HPDE6-E6E7 (cell line): ENCODE results near the gene GCSAM.

Experiments used
- DNase-seq: peaks from one replicate; pipeline ENCODE4 v3.0.0; 2011; ENCODE audit warnings: missing footprints; ENCODE audit errors: extremely low spot score

The GCSAM gene

DNA sequence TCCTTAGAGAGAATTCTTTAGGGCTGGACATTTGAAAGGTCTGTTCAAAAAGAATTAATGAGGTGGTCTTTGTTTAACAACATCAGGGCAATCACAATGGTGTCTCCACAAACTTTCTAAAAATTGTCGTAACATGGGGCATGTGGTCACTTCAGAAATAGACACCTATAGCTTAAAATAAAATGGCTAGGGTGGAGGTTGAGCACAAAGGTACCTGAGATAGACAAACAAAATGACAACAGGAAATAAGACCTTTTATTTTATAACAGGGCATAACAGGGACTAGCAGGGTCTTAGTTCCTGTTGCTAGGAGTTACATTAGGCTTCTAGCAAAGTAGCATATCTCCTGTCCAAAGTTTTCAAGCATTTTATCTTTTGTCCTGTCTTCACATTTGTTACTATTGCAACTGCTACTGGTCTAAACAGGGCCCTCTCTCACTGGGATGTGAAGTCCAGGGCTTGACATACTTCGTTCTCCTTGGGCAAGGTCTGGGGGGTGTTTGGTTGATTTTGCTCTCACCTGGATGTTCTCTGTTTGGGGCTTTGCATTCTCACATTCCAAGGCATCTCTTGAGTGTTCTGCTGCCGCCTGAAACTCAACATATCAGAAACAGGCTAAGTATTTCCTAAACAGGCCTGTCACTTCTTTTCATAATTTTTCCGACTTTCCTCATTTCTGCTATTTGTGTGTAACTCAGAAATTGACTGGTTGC, 3.0 kb downstream of the GCSAM start:
- no peak for DNase-seq

DNA sequence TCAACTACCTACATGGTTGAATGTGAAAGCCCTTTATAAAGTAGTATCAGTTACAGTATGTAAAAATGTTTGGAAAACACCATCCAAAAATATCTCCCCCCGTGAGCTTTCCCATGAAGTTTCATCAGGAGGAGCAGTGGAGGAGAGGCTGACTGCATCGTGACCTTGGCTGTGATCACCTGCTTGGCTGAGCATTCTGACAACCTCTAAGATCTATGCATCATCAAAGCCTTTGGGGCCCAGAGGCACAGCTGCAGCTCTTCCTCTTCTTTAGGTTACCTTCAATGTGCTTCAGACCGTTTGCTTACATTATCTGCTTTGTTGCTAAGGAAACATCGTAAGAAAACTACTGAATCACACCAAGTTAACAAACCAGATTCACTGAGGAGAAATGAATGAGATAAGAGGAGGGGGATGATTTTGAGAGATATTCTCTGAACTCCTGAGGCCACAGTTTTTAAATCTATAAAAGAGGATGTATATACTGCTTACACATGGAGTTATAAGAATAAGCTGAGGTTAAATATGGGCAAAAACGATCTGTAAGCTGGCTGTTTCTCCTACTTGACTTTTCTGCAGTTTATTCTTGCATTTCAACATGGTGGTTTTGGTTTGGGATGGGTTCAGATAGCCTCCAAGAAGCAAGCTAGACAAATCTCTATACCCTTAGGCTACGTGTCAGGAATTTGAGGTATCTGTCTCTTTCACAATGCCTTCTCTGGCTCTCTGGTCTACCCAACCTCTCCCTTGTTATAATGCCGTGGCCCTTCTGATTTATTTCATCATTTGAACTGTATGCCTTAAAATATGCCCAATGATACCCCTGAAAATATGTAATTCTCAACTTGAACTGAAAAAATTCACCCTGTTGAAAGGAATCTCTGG, 4.0 kb downstream of the GCSAM start:
- DNase-seq, result no peak

DNA sequence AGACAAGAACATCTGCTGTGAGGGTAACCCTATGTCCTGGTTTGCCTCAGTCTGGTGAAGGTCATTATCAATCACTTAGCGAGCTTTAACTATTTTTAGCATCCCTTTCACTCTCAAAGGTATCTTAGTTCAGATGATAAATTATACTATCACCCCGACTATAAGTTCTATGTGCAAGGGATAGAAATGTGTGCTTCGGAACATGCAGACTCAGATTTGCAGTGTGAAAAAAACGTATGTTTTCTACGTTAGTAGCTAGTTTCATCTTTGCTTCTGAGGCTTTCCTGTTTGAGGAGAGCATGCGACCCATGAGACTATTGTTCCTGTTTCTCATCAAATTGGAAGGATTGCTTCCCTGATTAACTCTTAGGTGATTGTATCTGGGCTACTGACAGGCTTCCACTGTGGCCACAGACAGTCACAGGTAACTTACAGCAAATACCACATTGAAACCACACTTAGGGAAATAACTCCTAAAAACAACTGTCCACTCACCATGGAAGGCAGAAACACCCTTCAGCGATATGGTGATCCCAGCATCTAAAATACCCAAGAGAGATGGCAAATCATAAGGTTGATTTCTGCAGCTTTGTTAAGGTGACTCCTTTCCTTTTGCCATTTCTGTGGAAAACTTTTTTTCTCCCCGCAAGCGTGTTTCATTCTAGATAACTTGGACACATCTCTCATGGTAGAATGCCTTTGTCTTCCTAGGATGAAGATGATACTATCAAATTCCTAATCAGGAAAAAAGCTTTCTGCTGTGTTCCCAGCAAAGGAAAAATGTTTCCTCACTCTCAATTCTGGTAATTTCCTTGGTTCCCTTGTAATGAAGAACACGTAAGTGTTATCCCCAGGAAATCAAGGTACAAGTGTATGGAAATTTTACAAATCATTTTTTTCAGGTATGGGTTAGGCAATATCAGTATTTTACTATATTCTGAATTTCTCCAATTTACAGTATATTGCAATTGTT, 5.2 kb downstream of the GCSAM start:
- DNase-seq, result no peak

DNA sequence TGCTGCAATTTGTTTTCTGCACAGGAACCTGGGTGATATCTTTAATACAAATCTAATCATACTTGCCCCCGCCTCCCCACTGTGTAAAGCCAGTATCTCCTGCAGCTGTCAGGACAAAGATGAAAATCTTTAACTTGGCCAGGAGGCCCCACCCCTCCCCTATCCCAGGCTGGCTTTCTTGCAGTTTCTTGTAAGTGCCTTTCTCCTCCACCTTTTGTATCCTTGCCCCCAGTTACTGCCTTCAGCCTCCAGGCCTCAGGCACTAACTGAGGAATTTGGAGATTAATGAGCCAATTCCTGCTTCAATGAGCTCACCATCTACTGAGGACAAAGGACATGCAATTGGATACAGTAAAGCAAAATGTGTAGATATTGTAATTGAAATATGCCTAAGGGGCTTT, 6.5 kb downstream of the GCSAM start:
- no peak for DNase-seq

DNA sequence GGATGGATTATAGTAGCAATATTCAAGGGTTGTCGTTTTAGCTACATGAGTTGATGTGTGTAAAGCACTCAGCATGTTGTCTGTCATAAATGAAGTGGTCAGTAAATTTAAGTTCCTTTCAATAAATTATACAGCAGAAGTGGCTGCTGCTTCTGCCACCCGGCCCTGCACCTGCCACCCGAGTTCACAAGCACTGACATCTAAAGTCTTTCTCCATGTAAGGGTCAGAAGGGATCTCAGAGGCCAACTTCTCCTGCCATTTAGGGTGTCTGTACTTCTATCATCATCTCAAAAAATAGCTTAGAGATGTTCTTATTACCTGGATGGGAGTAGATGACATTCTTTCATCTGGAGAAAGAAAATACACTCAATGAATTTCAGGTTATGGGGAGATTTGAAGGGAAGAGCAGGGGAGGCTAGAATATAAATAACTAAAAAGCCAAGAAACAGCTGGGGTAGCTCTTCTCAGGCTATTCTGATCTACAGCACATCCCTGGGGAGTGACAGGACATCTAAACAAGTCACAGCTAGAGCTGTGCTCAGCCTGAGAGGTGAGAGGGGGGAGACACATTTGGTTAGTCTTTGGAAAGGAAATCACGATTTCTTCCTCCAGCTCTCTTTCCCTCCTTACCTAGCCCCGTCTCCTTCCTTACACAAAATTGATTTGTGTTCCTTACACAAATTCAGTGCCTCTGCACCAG, 8.0 kb downstream of the GCSAM start:
- DNase-seq, result no peak

DNA sequence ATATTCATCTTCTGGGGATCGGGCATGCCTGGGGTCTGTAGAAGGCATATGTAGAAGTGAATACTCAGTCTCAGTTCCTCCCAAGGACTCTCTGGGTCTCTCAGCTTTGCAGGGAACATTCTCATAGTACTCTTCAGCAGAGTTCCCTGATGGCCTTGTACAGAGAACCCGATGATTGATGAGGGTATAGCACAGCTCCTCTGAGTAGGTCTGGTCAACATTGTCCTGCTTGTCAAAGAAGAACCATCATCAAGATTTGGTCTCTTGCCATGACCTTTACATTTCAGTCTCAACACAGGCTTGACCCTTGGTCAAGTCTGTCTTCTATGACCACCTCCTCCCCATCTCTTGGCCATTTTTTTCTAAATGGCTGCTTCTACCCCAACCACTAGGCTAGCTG, 9.5 kb downstream of the GCSAM start:
- no peak for DNase-seq

DNA sequence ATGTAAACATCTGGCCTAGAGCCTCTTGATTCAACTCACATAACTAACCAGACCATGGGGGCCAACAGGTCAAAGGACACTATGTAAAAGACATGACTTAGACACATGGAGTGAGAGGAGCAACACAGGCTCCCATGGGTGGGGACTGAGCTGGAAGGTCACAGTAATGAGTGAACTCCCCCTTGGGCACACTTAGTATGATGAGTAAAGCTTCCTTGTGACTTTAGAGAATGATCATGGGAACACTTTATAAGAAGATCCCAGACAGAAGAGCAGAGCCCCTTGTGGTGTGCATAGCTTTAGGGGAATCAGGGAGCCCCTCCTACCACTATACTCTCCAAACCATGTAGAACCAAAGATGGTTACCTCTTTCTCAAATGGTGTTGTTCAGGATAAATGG, 10.2 kb downstream of the GCSAM start:
- DNase-seq, result no peak

DNA sequence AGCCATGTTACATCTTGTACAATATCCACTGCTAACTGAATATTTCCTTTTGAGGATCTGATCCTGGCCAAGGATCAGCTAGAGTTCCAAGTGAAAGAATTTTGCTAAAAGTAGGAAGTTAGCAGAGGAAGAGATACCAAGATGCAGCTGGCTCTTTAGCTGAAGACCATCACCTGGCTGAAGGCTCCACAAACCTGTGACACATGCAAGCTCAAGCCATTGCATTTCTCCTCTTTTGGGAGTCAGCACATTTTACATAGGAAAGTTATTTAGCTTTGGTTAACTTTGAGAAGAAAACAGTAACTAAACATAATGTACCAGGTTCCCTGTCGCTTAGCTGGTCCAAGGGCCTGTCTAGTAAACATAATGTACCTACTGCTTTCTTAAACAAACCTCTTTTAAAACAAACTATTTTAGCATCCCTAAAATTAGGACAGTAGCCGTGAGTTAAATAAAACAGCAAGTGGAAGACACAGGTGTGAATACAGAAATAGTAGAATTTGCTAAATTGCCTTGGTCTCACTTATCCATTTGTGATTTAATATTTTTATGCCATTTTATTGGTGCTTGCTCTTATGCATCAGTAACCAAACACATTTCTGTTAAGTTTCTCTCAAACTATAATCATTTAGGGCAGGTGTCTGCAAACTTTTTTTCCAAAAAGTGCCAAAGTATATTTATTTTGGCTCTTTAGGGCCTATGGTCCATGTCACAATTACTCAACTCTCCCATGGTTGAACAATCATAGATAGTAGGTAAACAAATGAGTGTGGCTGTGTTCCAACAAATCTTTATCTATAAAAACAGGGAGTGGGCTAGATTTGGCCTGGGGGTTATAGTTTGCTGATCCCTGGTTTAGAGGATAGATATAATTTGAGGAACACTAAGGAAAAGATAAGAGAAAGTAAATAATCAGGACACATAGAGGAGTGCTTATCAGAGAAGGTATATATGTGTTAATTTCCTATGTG, 11.2 kb downstream of the GCSAM start:
- DNase-seq, result no peak

DNA sequence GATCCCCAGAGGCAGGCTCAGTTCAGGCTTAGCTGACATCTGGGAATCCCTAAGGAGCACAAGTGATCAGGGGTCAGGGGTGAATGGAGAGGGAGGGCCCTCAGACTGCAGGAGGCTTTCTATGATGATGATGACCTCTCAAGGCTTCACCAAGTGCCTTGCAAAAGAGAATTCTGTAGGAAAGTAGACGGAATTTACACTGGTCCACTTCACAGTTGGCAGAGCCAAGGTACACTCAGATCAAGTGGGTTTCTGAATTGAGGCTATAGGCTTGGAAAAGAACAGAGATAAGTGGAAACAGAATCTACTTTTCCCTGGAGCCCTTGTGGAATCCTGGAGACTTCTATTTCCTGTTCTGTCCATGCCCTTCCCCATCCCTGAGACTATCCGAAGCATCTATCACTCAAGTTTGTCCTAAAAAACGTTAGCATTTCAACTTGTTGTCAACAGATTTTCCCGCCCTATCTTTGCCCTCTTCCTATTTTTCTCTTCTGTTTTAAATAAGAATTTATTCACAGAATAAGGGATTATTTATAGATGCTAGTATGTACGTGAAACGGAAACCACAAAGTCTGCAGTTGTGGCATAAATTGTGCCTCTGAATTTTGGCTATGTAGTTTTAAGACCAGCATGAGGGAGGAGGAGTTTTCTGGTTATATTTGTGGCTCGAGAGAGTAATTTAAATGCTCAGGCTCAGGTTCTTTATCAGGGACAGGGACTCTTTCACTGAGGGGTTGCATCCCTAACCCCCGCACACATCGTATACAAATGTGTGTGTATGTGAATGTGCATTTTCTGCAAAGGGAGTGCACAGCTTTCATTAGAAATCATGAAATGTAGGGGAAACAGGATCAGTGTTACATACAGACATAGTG, 12.8 kb downstream of the GCSAM start:
- no peak for DNase-seq

DNA sequence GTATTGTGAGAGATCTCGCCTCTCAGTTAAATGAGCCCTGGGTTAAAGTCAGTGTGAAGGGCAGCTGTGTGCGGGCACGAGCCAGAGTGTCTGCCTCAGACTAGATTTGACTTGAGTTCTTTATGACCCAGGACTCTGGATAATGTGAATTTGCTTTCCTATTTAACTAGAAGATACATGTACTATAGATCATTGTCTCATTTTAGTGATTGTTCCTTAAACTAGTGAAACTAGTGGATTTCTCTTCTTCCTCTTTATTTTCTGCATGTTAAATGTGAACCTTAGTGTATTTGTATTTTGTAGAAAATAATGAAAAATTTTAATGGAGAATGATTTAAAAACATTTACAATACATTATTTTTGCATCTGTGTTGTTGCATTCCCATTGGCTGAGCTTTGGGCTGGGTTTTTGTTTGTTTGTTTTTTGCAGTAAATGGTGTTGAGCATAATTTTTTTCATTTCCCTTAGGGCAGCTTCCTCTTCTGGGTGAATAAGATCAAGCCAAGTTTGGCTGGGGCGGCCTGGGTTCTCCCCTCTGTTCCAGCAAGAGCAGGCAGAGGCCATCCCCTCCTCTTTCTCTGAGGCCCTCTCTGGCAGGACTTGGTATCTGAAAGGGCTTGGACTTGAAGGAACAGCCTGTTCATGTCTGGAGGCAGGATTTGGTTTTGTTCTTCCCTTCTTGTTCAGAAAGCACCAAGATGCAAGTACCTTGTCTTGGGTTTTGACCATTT, 15.0 kb downstream of the GCSAM start:
- DNase-seq, result no peak

DNA sequence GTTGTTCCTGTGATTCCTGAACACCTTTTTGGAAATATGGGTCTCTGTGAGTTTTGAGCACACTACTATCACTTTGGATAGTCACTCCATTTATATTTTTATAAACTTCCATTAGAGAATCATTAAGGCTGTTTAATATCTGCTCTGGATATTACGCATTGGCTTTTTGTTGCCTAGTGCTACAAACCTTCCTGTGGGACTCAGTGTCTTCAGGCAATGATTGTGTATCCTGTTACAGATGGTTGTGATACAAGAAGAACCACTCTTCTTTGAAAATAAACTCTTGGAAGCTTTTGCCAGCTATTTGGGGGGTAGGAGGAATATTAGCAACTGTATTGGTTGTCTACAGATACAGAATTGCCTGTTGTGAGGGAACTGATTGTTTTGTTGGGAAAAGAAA, 15.6 kb downstream of the GCSAM start:
- no peak for DNase-seq

DNA sequence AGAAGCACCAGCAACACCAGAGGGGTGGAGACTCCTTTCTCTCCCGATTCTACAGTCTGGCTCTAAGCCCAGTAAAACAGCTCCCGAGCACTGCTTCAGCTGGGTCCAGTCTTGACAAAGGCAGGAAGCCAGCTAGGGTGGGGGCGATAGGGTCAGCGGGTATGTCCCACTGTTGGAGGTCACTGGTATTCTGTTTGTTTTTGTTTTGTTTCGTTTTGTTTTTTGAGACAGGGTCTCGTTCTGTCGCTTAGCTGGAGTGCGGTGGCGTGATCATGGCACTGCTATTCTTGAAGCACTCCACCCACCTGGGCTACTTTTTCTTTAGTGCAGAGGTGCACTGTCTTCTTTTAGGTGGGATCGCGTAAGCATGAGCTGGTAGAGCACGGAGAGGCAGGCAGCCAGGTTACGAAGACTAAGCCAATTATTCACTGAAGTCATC, 16.3 kb downstream of the GCSAM start:
- no peak for DNase-seq

DNA sequence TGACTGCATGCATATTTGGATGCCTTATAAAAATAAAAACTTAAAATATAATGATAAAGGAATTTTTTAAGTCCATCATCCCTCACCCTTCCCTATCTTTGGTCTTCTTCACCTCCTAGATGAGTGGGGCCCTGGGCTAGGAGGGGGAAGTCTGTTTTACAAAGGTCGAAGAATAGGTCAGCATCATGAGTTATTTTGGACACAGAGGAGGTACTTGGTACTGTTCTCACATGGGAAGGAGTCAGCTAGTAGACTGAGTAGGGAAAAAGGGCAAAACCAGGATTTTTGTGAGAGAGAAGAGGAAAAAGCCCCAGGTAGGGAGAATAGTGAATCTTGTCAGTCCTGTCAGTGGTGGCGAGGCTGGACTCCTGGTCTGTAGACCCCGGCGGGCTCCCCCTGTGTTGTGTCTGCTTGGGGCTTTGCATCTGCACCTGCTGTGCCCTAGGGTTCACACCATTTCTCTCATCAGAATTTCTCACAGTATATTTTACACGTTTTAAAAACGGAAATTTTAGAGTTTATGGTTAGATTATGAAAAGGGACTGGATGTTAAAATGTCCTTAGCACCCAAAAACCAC, 17.2 kb downstream of the GCSAM start:
- DNase-seq, result no peak

DNA sequence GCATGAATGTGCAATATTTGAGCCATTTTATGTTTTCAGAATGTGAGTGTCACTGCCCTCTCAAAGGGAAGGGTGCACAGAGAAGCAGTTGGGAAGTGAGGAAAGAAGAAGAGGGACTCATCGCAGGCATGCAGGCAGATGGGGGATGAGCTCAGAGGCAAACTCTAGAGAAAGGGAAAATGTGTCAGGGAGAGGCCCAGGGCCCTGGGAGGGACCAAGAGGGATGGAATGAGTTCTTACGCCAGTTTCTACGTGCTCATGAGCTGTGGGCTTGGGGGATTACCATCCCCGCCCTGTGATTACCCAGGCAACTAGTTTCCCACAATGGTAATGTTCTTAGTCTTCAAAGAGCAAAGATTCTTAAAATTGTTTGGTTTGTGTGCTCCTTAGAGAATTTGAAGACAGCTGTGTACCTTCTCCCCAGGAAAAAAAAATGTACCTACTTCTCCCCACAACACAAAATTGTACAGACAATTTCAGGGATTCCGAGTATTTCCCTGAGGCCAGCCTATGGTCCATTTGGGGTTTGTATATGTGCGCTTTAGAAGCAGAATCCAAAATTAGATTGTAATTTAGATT, 17.8 kb downstream of the GCSAM start:
- DNase-seq, result no peak

DNA sequence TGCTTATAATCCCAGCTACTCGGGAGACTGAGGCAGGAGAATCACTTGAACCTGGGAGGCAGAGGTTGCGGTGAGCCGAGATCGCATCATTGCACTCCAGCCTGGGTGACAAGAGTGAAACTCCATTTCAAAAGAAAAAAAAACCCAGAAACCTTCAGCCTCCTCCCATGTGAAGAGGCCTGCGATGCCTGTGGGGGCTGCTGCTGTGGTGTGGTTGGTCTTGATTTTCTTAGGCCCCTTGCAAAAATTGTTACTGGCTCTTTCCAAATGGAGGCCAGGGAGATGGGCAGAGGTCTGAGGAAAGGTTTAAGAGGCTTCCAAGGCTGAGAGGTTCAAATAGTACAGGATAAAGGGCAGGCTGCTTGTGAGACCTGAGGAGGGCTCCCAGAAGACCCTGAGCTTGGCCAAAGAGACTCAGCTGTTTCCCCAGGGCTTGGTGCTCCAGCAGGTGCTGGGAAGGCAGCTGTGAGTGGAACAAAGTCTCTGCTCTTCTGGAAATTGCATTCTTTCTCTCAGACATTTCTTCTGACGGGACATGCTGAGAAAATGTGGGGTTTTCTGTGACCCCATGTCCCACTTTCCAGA, 18.4 kb downstream of the GCSAM start:
- no peak for DNase-seq

DNA sequence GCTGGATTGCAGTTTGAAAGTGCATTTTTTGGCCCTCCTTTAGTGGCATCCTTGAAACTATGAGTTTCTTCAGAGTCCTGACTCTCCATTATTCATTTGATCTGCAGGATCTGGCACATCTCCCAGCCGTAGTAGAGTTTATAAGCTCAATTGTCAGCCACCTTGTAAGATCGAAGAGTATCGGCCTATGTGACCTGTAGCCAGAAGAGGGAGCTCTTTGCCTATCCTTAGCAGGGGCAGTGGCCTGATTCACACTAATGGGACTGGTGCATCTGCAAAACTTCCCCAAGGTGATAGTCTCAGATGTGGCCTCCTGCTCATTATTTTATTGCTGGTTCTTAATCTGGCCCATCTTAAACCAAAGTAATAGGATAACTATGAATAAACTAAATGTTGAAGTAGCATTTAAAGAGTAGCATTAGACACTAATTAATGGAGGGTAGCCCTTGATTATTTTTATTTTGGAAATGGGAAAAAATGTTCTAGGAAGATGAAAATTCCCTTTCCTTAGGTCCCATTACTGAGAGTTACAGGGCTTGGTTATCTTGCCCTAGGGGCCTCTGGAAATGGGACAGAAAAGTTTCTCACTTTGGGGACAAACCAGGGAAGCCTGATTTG, 21.2 kb downstream of the GCSAM start:
- DNase-seq, result peak; percentile 52

DNA sequence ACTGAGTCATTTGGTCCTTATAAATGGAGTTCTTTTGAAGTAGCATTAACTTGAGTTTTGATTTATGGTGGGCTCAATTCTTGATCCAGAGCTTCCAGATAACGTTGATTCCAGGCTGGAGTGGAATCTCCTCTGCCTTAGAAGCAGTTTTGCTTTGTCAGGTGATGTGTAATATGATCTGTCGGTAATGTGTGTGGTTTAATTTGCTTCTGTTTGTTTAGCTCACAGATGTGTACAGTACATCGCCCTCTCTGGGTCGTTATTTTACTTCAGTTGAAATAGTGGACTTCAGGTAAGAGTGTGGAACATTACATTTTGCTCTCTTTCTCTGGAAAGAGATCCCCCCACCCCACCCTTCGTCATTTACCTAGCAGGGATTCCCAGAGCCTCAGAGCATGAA, 23.7 kb downstream of the GCSAM start:
- no peak for DNase-seq
